ENCODE results near the gene DBF4B. TPM values are rescaled to one million over a fixed set of nuclear protein-coding genes. Genes with fewer than 3 reads are reported as not detected.

Gene DBF4B
- total and polyA plus RNA-seq, 4 donors, result 0.44 to 4.5 (median 1.0) TPM

- no peak for TF ChIP-seq CTCF (IDR thresholded peaks at IDR 0.05; ENCODE audit: low read depth, low read length, missing input control)
Observed at GRCh38 chr17:44776628-44777393, 68.3 kb downstream of the DBF4B start (continued).

- peaks cover 6 to 28% (median 17%) of the 10 kb centered on the region in 4 donors for H3K4me1 ChIP-seq (ENCODE audit: control insufficient read depth in 4 of 4, insufficient read depth in 4 of 4, low read length in 3 of 4)
- H3K27me3 ChIP-seq (ENCODE audit: control insufficient read depth in 4 of 4, insufficient read depth in 4 of 4, low read length in 3 of 4), result peaks cover 0 to 5% (median 2%) of the 10 kb centered on the region in 4 donors
- WGBS, result 88% methylated on average over 20 of the region's 20 CpGs
- no peak overlapping the region for H3K4me3 ChIP-seq (ENCODE audit: low read depth in 1 of 3, low read length in 3 of 3)
- H3K9ac ChIP-seq (ENCODE audit: low read depth in 1 of 2, low read length in 2 of 2), result no peak overlapping the region
- H3K9me3 ChIP-seq (ENCODE audit: control insufficient read depth in 4 of 4, low read length in 3 of 4), result no peaks in the 10 kb centered on the region
- no peak for TF ChIP-seq ZBTB33 (IDR thresholded peaks at IDR 0.05)
- H3K36me3 ChIP-seq (ENCODE audit: control insufficient read depth in 4 of 4, insufficient read depth in 3 of 4, low read depth in 1 of 4, low read length in 3 of 4), result no peaks in the 10 kb centered on the region
- DNase-seq (ENCODE audit: low spot score), result no peak
- H3K27ac ChIP-seq (ENCODE audit: low read depth in 1 of 2, low read length in 2 of 2), result no peak overlapping the region
Observed at GRCh38 chr17:44777394-44778348, 69.2 kb downstream of the DBF4B start.

- no peak for TF ChIP-seq FOXA1 (IDR thresholded peaks at IDR 0.05)
- no peak for TF ChIP-seq FOXA2 (IDR thresholded peaks at IDR 0.05)
- TF ChIP-seq ZBTB33 (IDR thresholded peaks at IDR 0.05), result no peak
- no peak for TF ChIP-seq RXRA (IDR thresholded peaks at IDR 0.05)
- TF ChIP-seq TAF1 (conservative IDR thresholded peaks at IDR 0.05), result no peak
- no peak for TF ChIP-seq REST (IDR thresholded peaks at IDR 0.05)
- TF ChIP-seq EGR1 (IDR thresholded peaks at IDR 0.05; ENCODE audit: low read depth in 2 of 2), result no peak
- TF ChIP-seq YY1 (IDR thresholded peaks at IDR 0.05), result no peak
- peaks cover 0 to 5% (median 2%) of the 10 kb centered on the region in 4 donors for H3K27me3 ChIP-seq (ENCODE audit: control insufficient read depth in 4 of 4, insufficient read depth in 4 of 4, low read length in 3 of 4)
- 30% methylated on average over 10 of the region's 10 CpGs for WGBS
- H3K9me3 ChIP-seq (ENCODE audit: control insufficient read depth in 4 of 4, low read length in 3 of 4), result no peaks in the 10 kb centered on the region
- no peak overlapping the region for H3K9ac ChIP-seq (ENCODE audit: low read depth in 1 of 2, low read length in 2 of 2)
- H3K36me3 ChIP-seq (ENCODE audit: control insufficient read depth in 4 of 4, insufficient read depth in 3 of 4, low read depth in 1 of 4, low read length in 3 of 4), result no peaks in the 10 kb centered on the region
- peaks cover 6 to 28% (median 17%) of the 10 kb centered on the region in 4 donors for H3K4me1 ChIP-seq (ENCODE audit: control insufficient read depth in 4 of 4, insufficient read depth in 4 of 4, low read length in 3 of 4)
- no peak for DNase-seq (ENCODE audit: low spot score)
- no peak overlapping the region for H3K27ac ChIP-seq (ENCODE audit: low read depth in 1 of 2, low read length in 2 of 2)
- no peak overlapping the region for H3K4me3 ChIP-seq (ENCODE audit: low read depth in 1 of 3, low read length in 3 of 3)
Observed at GRCh38 chr17:44778656-44779210, 70.3 kb downstream of the DBF4B start.

Data from liver (tissue), 9 donors.